ENCODE data around the gene STAB2. TPM values are rescaled to one million over a fixed set of nuclear protein-coding genes. Genes with fewer than 3 reads are reported as not detected.
"Not testable (repeated sequence)": the region's sequence is repeated elsewhere in the genome, so short reads cannot be mapped to it uniquely, and the experiment has no call there.

Gene STAB2
- total and polyA plus RNA-seq, 7 experiments from 2014 or later = not detected

DNA sequence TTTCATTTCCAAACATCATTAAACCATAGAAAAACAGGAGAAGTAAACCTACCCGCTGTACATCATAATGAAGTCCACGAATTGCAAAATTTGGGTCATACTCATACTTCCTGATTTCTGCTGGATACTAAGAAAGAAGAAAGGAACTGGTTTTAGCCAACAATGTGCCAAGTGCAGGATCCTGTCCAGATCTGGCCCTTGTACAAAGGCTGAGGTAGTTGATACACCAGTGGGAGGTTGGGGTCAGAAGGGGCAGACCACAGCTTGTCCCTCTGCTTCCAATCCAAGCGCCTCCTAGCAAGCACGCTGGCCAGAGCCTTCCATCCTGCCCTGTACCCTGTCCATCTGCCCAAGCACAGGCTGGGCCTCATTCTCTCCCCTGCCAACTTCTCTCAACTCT, 219.7 kb downstream of the STAB2 start:
- intact Hi-C loops (cut with micrococcal nuclease) = no loop called here
- Histone ChIP-seq H3K36me3 (ENCODE audit: control insufficient read depth in 2 of 3, insufficient read depth in 3 of 3, low read length in 3 of 3) (no peaks in the 10 kb centered on the region), H3K27me3 (ENCODE audit: control insufficient read depth in 2 of 2, insufficient read depth in 2 of 2, low read length in 2 of 2) (no peaks in the 10 kb centered on the region), H3K27ac (ENCODE audit: low read depth, low read length) (no peak overlapping the region), H3K4me1 (ENCODE audit: control insufficient read depth in 2 of 2, insufficient read depth in 2 of 2, low read length in 2 of 2) (no peaks in the 10 kb centered on the region), H3K4me3 (ENCODE audit: low read length) (no peak overlapping the region), H3K9me3 (ENCODE audit: control insufficient read depth in 2 of 3, low read length in 3 of 3) (no peaks in the 10 kb centered on the region)
- POLR2A ChIA-PET = no interaction called here
- no peak overlapping the region for H3K4me3 Mint-ChIP-seq
- H3K9me3 Mint-ChIP-seq = peaks cover 0 to 1% (median 0%) of the 10 kb centered on the region in 11 donors
- DNase-seq (no peak), ATAC-seq (peak; percentile 65)
- H3K4me1 Mint-ChIP-seq = peaks cover 0 to 2% (median 0%) of the 10 kb centered on the region in 7 donors
- peaks cover 1 to 60% (median 29%) of the 10 kb centered on the region in 5 donors for H3K36me3 Mint-ChIP-seq
- H3K27me3 Mint-ChIP-seq = no peaks in the 10 kb centered on the region
- peak overlapping the region in 1 of 9 donors; percentile 43 for H3K27ac Mint-ChIP-seq
- CTCF ChIA-PET = no interaction called here

DNA sequence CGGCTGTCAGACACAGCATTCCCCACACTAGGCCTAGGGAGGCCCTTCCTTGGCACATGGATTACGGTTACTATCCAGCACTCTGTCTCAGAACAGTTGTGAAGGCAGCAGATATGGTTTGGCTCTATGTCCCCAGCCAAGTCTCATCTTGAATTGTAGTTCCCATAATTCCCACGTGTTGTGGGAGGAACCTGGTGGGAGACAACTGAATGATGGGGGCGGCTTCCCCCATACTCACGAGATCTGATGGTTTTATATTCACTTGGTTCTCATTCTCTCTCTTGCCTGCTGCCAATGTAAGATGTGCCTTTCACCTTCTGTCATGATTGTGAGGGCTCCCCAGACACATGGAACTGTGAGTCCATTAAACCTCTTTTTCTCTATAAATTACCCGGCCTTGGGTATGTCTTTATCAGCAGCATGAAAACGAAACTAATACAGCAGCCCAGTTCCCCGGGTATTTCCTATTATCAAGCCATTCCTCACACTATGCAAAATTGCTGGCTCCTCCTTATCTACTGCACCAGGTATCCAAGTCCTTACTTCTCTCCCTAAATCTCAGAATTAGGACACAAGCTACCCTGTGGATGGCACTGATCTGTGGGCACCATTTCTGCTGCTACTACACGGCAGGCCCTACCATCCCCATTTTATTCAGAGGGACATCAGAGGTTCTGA, 220.6 kb downstream of the STAB2 start:
- ATAC-seq = no peak
- H3K4me3 Mint-ChIP-seq = no peak overlapping the region

DNA sequence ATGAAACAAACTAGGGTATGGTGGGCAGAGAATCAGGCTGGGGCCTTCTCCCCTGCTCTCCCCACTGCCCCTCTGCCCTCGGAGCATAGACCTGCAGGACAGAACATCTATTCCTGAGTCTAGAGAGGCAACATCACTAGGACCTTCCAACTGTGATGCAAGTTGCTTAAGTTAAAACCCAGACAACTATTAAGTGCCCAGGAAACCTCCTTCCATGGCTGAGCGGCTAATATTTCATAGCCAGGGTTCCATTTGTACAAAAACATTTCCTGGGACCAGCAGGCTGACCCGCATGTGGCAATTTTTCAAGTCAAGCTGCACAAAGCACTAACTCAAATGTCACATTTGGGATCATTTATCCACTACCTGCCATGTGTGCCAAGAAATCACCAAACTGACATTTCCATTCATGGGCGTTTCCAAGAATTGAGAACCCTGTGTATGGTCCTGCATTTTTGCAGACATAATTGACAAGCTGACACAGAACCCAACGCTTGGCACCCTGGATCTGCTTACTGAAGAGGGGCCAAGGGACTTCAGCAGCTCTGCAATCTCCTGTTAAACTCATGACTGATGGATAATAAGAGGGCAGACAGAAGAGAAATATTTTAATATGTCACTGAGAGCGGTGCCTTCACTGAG, 221.3 kb downstream of the STAB2 start:
- no peak overlapping the region for H3K27ac Mint-ChIP-seq
- H3K4me1 Mint-ChIP-seq = peaks cover 0 to 2% (median 0%) of the 10 kb centered on the region in 7 donors
- H3K36me3 Mint-ChIP-seq = peaks cover 1 to 54% (median 23%) of the 10 kb centered on the region in 5 donors
- Histone ChIP-seq H3K27me3 (ENCODE audit: control insufficient read depth in 2 of 2, insufficient read depth in 2 of 2, low read length in 2 of 2) (no peaks in the 10 kb centered on the region), H3K4me1 (ENCODE audit: control insufficient read depth in 2 of 2, insufficient read depth in 2 of 2, low read length in 2 of 2) (no peaks in the 10 kb centered on the region), H3K9me3 (ENCODE audit: control insufficient read depth in 2 of 3, low read length in 3 of 3) (no peaks in the 10 kb centered on the region), H3K4me3 (ENCODE audit: low read length) (no peak overlapping the region), H3K27ac (ENCODE audit: low read depth, low read length) (no peak overlapping the region), H3K36me3 (ENCODE audit: control insufficient read depth in 2 of 3, insufficient read depth in 3 of 3, low read length in 3 of 3) (peaks cover 0 to 10% (median 0%) of the 10 kb centered on the region in 3 experiments)
- POLR2A ChIA-PET = no interaction called here
- CTCF ChIA-PET = no interaction called here
- no peak overlapping the region for H3K4me3 Mint-ChIP-seq
- H3K27me3 Mint-ChIP-seq = no peaks in the 10 kb centered on the region
- H3K9me3 Mint-ChIP-seq = peaks cover 0 to 1% (median 0%) of the 10 kb centered on the region in 11 donors
- intact Hi-C loops (cut with micrococcal nuclease) = no loop called here
- DNase-seq (no peak), ATAC-seq (no peak)

More for the DNA sequence above, 220.6 kb downstream of the STAB2 start:
- ChIA-PET POLR2A (no interaction called here), CTCF (no interaction called here)
- no peaks in the 10 kb centered on the region for H3K27me3 ChIP-seq (ENCODE audit: control insufficient read depth in 2 of 2, insufficient read depth in 2 of 2, low read length in 2 of 2)
- Mint-ChIP-seq H3K4me1 (peaks cover 0 to 2% (median 0%) of the 10 kb centered on the region in 7 donors), H3K27me3 (no peaks in the 10 kb centered on the region), H3K27ac (no peak overlapping the region), H3K36me3 (peaks cover 1 to 54% (median 22%) of the 10 kb centered on the region in 5 donors), H3K9me3 (peaks cover 0 to 1% (median 0%) of the 10 kb centered on the region in 11 donors)
- H3K36me3 ChIP-seq (ENCODE audit: control insufficient read depth in 2 of 3, insufficient read depth in 3 of 3, low read length in 3 of 3) = peaks cover 0 to 3% (median 0%) of the 10 kb centered on the region in 3 experiments
- H3K27ac ChIP-seq (ENCODE audit: low read depth, low read length) = no peak overlapping the region
- no peak for DNase-seq
- H3K4me3 ChIP-seq (ENCODE audit: low read length) = no peak overlapping the region
- intact Hi-C loops (cut with micrococcal nuclease) = no loop called here
- no peaks in the 10 kb centered on the region for H3K4me1 ChIP-seq (ENCODE audit: control insufficient read depth in 2 of 2, insufficient read depth in 2 of 2, low read length in 2 of 2)
- no peaks in the 10 kb centered on the region for H3K9me3 ChIP-seq (ENCODE audit: control insufficient read depth in 2 of 3, low read length in 3 of 3)

DNA sequence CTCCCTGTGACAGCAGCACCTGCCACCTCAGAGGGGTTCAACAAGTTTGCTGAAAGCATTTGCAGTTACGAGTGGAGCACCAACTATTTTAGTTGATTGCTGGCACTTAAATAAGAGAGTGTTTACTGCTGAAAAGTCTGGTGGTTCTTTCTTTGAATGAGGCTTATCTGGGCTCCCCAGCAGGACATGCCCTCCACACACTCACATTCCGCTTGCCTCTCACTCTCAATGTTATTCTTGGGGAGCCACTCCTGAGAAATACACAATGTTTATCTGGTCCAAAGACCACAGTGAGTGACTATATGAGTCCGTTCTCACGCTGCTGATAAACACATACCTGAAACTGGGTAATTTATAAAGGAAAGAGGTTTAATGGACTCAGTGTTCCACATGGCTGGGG, 222.1 kb downstream of the STAB2 start:
- DNase-seq (no peak), ATAC-seq (no peak)
- Histone ChIP-seq H3K36me3 (ENCODE audit: control insufficient read depth in 2 of 3, insufficient read depth in 3 of 3, low read length in 3 of 3) (peaks cover 0 to 15% (median 0%) of the 10 kb centered on the region in 3 experiments), H3K4me1 (ENCODE audit: control insufficient read depth in 2 of 2, insufficient read depth in 2 of 2, low read length in 2 of 2) (no peaks in the 10 kb centered on the region), H3K27me3 (ENCODE audit: control insufficient read depth in 2 of 2, insufficient read depth in 2 of 2, low read length in 2 of 2) (no peaks in the 10 kb centered on the region), H3K27ac (ENCODE audit: low read depth, low read length) (no peak overlapping the region), H3K9me3 (ENCODE audit: control insufficient read depth in 2 of 3, low read length in 3 of 3) (no peaks in the 10 kb centered on the region), H3K4me3 (ENCODE audit: low read length) (no peak overlapping the region)
- Mint-ChIP-seq H3K27me3 (no peaks in the 10 kb centered on the region), H3K4me3 (no peak overlapping the region), H3K9me3 (peaks cover 0 to 1% (median 0%) of the 10 kb centered on the region in 11 donors), H3K27ac (no peak overlapping the region), H3K36me3 (peaks cover 1 to 54% (median 28%) of the 10 kb centered on the region in 5 donors), H3K4me1 (peaks cover 0 to 2% (median 0%) of the 10 kb centered on the region in 7 donors)
- POLR2A ChIA-PET = no interaction called here
- intact Hi-C loops (cut with micrococcal nuclease) = no loop called here
- CTCF ChIA-PET = no interaction called here

DNA sequence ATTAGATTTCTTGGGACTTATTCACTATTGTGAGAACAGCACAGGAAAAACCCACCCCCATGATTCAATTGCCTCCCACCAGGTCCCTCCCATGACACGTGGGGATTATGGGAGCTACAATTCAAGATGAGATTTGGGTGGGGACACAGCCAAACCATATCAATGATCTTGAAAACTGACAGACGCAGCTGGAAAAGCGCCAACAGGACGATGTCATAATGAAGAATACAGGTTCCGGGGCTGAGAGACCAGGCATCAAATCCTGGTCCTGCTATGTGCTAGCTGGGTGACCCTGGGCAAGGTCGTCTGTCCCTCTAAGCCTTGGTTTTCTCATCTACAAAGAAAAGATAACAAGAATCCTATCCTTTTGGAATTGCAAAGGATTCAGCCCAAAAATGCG, 222.6 kb downstream of the STAB2 start:
- POLR2A ChIA-PET; H3K27ac ChIP-seq (ENCODE audit: low read depth, low read length); H3K9me3 ChIP-seq (ENCODE audit: control insufficient read depth in 2 of 3, low read length in 3 of 3); H3K27me3 ChIP-seq (ENCODE audit: control insufficient read depth in 2 of 2, insufficient read depth in 2 of 2, low read length in 2 of 2); ATAC-seq; DNase-seq; CTCF ChIA-PET; H3K4me1 ChIP-seq (ENCODE audit: control insufficient read depth in 2 of 2, insufficient read depth in 2 of 2, low read length in 2 of 2); H3K27me3 Mint-ChIP-seq; intact Hi-C loops (cut with micrococcal nuclease); H3K9me3 Mint-ChIP-seq; H3K4me1 Mint-ChIP-seq; H3K4me3 Mint-ChIP-seq; H3K4me3 ChIP-seq (ENCODE audit: low read length); H3K27ac Mint-ChIP-seq: not testable (repeated sequence)
- peaks cover 1 to 57% (median 27%) of the 10 kb centered on the region in 5 donors for H3K36me3 Mint-ChIP-seq
- peaks cover 0 to 16% (median 0%) of the 10 kb centered on the region in 3 experiments for H3K36me3 ChIP-seq (ENCODE audit: control insufficient read depth in 2 of 3, insufficient read depth in 3 of 3, low read length in 3 of 3)

DNA sequence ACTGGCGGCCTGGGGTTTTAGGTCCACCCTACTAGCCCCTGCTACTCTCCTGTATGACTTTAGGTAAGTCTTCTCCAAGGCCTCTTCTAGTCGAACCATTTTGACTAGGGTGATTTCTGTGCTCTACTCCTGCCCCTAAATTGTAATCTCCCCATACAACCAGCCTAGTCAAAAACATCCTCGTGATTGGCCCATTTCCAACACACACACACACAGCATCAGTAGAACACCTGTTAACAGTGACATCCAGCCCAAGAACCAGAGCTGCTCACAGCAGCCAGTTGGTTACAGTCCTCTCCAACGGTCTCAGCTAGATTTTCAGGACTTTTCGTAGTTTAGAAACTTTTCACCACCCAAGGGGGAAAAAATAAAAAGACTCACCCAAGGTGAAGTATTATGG, 223.0 kb downstream of the STAB2 start:
- Histone ChIP-seq H3K4me1 (ENCODE audit: control insufficient read depth in 2 of 2, insufficient read depth in 2 of 2, low read length in 2 of 2) (no peaks in the 10 kb centered on the region), H3K9me3 (ENCODE audit: control insufficient read depth in 2 of 3, low read length in 3 of 3) (no peaks in the 10 kb centered on the region), H3K27ac (ENCODE audit: low read depth, low read length) (no peak overlapping the region), H3K27me3 (ENCODE audit: control insufficient read depth in 2 of 2, insufficient read depth in 2 of 2, low read length in 2 of 2) (no peaks in the 10 kb centered on the region), H3K4me3 (ENCODE audit: low read length) (no peak overlapping the region), H3K36me3 (ENCODE audit: control insufficient read depth in 2 of 3, insufficient read depth in 3 of 3, low read length in 3 of 3) (peaks cover 0 to 16% (median 0%) of the 10 kb centered on the region in 3 experiments)
- no peak for DNase-seq
- Mint-ChIP-seq H3K4me1 (peaks cover 0 to 2% (median 0%) of the 10 kb centered on the region in 7 donors), H3K36me3 (peaks cover 1 to 61% (median 31%) of the 10 kb centered on the region in 5 donors), H3K27ac (no peak overlapping the region), H3K4me3 (no peak overlapping the region), H3K9me3 (peaks cover 0 to 1% (median 0%) of the 10 kb centered on the region in 11 donors), H3K27me3 (no peaks in the 10 kb centered on the region)
- CTCF ChIA-PET = no interaction called here
- POLR2A ChIA-PET = no interaction called here
- intact Hi-C loops (cut with micrococcal nuclease) = no loop called here
- ATAC-seq = no peak
